Lung microvascular endothelial cell (primary cell): ENCODE results near the gene TMEM183A. TPM values are rescaled to one million over a fixed set of nuclear protein-coding genes. Genes with fewer than 3 reads are reported as not detected.
"Not testable (repeated sequence)": the region's sequence is repeated elsewhere in the genome, so short reads cannot be mapped to it uniquely, and the experiment has no call there.

Source experiments
- DNase-seq, 2 donors: peaks; one replicate each; pipeline versions ENCODE4 v3.0.0 to v3.0.0-alpha.2; 2010; ENCODE audit warnings: low read depth in 2 of 2
- total RNA-seq: library from RNA; depleted of rRNA; stranded (reverse); fragments of >200 nt; gene quantifications from 2 replicates; pipeline ENCODE4 v1.2.1, GENCODE V29; 2014

The TMEM183A gene
- total RNA-seq: 62.3 and 70.0 TPM in 2 replicates

- DNase-seq: peak; percentile 98
These were observed at the start of gene TMEM183A for GRCh38 chr1:203006948-203007871. Gene TMEM183A (plus strand): TSS chr1:203007374. CDS start chr1:203007466, 92 bp downstream.

GRCh38 chr1:202957733-202958543, 49.2 kb upstream of the TMEM183A start, which contains the start of gene ADIPOR1:
Gene ADIPOR1 (minus strand): TSS chr1:202958312. CDS start chr1:202951070, 7,242 bp downstream.
- DNase-seq: peak; percentile 88 to 92

- no peak for DNase-seq
These were observed 48.5 kb upstream of the TMEM183A start for GRCh38 chr1:202958544-202959275.

GRCh38 chr1:202959276-202959620, 47.9 kb upstream of the TMEM183A start:
- DNase-seq: no peak

GRCh38 chr1:202961220-202961880, 45.8 kb upstream of the TMEM183A start:
- no peak for DNase-seq

GRCh38 chr1:202964791-202965410, 42.3 kb upstream of the TMEM183A start:
- no peak for DNase-seq

- DNase-seq: no peak
These were observed 41.8 kb upstream of the TMEM183A start for GRCh38 chr1:202965422-202965821.

- DNase-seq: peak in 1 of 2 donors; percentile 56
These were observed 40.9 kb upstream of the TMEM183A start for GRCh38 chr1:202966006-202966898.

- DNase-seq: peak; percentile 14 to 60
These were observed 39.4 kb upstream of the TMEM183A start for GRCh38 chr1:202967684-202968281.

GRCh38 chr1:202968351-202968750, 38.8 kb upstream of the TMEM183A start:
- DNase-seq: no peak

- DNase-seq: peak; percentile 65 to 73
These were observed 38.3 kb upstream of the TMEM183A start for GRCh38 chr1:202968895-202969295.

- DNase-seq: no peak
These were observed 35.1 kb upstream of the TMEM183A start for GRCh38 chr1:202972046-202972445.

- DNase-seq: no peak
These were observed 32.3 kb upstream of the TMEM183A start for GRCh38 chr1:202974856-202975255.

- DNase-seq: no peak
These were observed 30.5 kb upstream of the TMEM183A start for GRCh38 chr1:202976633-202977032.

- no peak for DNase-seq
These were observed 27.7 kb upstream of the TMEM183A start for GRCh38 chr1:202979459-202979858.

- DNase-seq: no peak
These were observed 25.2 kb upstream of the TMEM183A start for GRCh38 chr1:202981939-202982338.

- no peak for DNase-seq
These were observed 24.3 kb upstream of the TMEM183A start for GRCh38 chr1:202982715-202983430.

- not testable (repeated sequence) for DNase-seq
These were observed 21.1 kb upstream of the TMEM183A start for GRCh38 chr1:202986120-202986519.
